HG03060 (cell line): ENCODE data around the gene SCYL2.
"Not testable (repeated sequence)": the region's sequence is repeated elsewhere in the genome, so short reads cannot be mapped to it uniquely, and the experiment has no call there.

Source experiments
- ATAC-seq: cut with Tn5 transposase; IDR thresholded peaks from one replicate; pipeline ENCODE4 v1.9.1; 2021; ENCODE audit warnings: low read depth, moderate number of reproducible peaks; ENCODE audit not compliant: unreplicated experiment

The SCYL2 gene

GRCh38 chr12:100266835-100267602 lies at the start of gene SCYL2, which contains the start of gene DEPDC4:
SCYL2 (plus strand) TSS chr12:100267177; CDS start chr12:100282971, 15,794 bp downstream.
DEPDC4 (minus strand) TSS chr12:100267079; CDS start chr12:100267076, 3 bp downstream.
- peak; percentile 84 for ATAC-seq

- ATAC-seq: no peak
These were observed 47.5 kb upstream of the SCYL2 start for GRCh38 chr12:100219328-100220109.

DNA sequence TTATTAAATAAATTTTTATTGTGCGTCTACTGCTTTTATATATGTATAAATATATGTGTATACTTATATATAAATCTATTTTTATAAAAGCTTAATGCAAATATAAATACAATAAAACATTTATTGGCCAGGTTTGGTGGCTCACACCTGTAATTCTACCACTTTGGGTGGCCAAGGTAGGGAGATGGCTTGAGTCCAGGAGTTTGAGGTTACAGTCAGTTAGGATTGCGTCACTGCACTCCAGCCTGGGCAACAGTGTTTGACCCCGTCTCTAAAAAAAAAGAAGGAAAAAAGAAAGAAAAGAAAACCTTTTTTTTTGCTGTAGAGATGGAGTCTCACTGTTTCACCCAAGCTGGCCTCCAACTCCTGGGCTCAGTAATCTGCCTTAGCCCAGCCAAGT lies 45.5 kb upstream of the SCYL2 start:
- no peak for ATAC-seq

DNA sequence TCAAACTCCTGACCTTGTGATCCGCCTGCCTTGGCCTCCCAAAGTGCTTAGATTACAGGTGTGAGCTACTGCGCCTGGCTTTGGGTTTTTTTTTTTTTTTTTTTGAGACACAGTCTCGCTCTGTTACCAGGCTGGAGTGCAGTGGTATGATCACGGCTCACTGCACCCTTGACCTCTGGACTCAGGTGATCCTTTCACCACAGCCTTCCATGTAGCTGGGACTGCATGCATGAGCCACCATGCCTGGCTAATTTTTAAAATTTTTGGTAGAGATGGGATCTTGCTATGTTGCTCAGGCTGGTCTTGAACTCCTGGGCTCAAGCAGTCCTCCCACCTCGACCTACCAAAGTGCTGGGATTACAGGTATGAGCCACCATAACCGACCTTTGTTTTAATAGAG lies 44.8 kb upstream of the SCYL2 start:
- not testable (repeated sequence) for ATAC-seq

GRCh38 chr12:100225491-100225890 lies 41.5 kb upstream of the SCYL2 start:
- ATAC-seq: no peak

DNA sequence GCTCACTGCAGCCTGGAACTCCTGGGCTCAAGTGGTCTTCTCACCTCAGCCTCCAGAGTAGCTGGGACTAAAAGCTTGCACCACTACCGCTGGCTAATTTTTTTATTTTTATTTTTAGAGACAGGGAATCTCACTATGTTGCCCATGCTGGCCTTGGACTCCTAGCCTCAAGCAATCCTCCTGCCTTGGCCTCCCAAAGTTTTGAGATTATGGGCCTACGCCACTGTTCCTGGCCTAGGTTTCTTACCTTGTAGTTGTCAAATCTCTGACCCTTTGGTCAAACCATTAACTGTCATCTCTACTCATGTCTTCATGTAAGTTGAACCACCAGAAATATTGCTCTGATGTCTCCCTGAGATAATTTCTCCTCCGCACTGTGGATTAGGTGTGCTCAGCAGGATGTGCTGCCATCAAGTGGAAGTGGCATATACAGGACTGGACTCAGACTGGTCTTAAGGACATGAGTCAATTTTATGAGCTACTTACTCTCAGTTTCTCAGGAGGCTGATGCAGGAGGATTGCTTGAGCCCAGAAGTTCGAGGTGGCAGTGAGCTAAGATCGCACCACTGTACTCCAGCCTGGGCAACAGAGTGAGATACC lies 37.8 kb upstream of the SCYL2 start:
- ATAC-seq: no peak

DNA sequence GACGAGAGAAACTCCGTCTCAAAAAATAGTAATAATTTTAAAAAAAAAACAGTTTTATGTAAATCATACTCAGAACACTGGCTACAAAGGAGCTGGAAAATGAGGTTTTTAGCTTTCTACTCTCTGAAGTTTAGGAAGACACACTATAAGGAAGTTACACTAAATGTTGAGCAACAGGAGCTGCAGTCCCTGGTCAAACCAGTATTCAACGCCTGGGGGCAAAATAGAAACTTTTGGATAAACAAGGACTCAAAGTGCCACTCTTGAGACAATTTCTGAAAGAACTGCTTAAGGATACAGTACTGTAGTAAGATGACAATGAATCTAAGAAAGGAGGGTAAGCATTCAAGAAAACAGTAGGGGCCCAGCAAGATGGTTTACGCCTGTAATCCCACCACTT lies 37.1 kb upstream of the SCYL2 start:
- ATAC-seq: no peak

GRCh38 chr12:100231873-100232272 lies 35.1 kb upstream of the SCYL2 start:
- ATAC-seq: not testable (repeated sequence)

- ATAC-seq: no peak
These were observed 32.8 kb upstream of the SCYL2 start for GRCh38 chr12:100234166-100234565.

GRCh38 chr12:100234591-100235304 lies 32.2 kb upstream of the SCYL2 start:
- no peak for ATAC-seq

- no peak for ATAC-seq
These were observed 28.2 kb upstream of the SCYL2 start for GRCh38 chr12:100238801-100239200.

DNA sequence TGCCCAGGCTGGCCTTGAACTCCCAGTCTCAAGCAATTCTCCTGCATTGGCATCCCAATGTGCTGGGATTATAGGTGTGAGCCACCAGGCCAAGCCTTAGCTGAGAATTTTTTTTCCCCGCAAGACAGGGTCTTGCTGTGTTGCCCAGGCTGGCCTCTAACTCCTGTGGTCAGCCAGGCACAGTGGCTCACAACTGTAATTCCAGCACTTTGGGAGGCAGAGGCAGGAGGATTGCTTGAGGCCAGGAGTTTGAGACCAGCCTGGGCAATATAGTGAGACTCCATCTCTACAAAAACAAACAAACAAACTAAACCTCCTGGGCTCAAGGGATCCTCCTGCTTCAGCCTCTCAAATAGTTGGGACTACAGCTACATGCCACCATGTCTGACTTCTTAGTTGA lies 27.4 kb upstream of the SCYL2 start:
- ATAC-seq: no peak

DNA sequence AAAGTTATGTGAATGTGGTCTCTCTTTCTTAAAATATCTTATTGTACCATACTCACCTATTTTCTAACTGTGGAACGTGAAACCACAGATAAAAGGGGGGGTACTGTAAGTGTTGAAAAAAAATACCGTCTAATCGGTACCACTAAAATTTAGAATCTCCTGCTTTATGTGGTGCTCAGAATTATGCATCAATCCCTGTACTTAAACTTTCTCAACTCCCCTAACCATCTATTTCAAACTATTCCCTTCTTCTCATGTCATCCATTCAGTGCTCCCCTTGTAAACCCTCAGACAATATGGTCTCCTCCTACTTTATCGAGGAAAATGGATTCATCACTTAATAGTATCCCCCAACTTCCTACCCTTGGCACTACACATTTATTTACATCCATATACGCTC lies 23.8 kb upstream of the SCYL2 start:
- ATAC-seq: no peak

GRCh38 chr12:100247765-100248164 lies 19.2 kb upstream of the SCYL2 start:
- no peak for ATAC-seq

GRCh38 chr12:100248886-100249285 lies 18.1 kb upstream of the SCYL2 start:
- no peak for ATAC-seq

DNA sequence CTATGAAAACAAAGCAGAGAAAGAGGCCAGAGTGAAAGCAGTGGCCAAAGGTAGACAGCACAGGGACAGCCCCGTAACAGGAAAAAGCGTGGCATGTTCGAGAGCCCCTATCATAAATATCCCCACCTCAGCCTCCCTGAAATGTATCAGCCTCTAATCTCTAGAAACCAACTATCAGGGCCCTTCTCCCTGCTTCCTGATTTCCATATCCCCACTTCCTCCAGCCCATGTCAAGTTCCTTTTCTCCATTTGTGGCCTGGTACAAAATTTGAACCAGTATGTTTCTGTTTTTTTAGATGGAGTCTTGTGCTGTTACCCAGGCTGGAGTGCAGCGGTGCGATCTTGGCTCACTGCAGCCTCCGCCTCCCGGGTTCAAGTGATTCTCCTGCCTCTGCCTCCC lies 17.0 kb upstream of the SCYL2 start:
- ATAC-seq: no peak

GRCh38 chr12:100251917-100252316 lies 15.1 kb upstream of the SCYL2 start:
- ATAC-seq: no peak

DNA sequence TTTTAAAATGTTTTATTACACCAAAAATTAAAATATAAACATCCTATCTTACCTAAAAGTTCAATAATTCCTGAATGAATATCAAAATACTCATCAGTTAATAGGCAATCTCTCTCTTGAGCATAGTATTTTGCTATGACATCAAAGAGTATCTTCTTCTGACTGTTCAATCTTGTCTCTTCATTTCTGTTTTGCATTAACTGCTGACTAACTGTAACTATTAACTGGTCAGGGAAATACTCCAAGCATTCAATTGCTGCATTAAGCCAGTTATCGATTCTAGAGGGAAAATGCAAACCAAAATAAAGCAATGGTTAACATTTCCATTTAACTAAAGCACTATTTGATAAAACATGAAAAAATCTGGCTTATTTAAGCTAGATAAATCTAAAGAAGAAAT lies 13.5 kb upstream of the SCYL2 start:
- no peak for ATAC-seq

- ATAC-seq: no peak
These were observed 12.1 kb upstream of the SCYL2 start for GRCh38 chr12:100254876-100255275.

DNA sequence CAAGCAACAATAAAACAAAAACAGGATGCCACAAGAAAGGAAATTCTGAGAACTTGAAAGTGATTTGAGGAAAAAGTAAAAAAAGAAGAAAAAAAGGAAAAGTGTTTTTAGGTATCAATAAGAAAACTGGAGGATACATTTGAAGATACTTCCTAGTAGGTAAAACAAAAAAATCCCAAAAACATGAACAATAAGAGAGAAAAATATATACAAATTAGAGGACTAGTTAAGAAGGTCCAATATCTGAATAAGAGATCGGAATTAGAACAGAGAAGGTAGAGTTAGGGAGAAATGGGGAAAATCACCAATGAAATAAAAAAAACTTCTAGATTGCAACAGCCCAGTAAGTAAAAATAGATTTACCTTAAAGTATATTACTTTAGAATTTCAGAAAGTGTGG lies 8.8 kb upstream of the SCYL2 start:
- ATAC-seq: no peak

DNA sequence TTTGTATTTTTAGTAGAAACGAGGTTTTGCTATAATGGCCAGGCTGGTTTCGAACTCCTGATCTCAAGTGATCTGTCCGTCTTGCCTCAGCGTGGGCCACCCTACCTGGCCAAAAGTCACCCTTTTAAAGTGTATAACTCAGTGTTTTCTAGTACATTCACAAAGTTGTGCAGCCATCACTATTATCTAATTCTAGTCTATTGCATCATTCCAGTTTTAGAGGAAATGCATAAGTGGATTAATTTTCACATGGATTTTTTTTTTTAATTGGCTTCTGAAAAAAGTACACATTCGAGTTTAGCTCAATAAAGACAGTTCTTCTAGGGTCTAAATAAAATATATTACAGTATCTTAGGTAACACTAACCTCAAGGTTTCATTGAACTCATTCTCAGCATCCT lies 3.8 kb upstream of the SCYL2 start:
- ATAC-seq: no peak
